ENCODE measurements around the gene DIP2C.

Gene DIP2C

DNA sequence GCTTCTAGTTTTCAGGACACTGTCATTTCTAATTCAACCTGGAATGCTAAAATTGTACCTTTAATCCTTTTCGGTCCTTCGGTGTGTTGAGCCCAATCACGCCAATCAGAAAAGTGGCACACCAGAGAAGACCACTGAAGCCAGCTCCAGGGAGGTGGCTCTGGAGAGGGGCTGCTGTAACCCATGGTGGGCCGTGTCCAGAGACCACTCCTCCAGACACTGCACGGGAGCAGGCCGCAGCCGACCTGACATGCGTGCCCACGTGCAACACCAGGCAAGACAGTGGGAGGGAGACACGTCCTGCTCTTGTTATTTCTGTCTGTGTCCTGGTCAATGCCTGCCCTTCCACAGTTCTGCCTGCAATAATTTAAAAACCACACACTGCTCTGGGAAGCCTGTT, 308.1 kb downstream of the DIP2C start:
- TF ChIP-seq, protein P1, sequence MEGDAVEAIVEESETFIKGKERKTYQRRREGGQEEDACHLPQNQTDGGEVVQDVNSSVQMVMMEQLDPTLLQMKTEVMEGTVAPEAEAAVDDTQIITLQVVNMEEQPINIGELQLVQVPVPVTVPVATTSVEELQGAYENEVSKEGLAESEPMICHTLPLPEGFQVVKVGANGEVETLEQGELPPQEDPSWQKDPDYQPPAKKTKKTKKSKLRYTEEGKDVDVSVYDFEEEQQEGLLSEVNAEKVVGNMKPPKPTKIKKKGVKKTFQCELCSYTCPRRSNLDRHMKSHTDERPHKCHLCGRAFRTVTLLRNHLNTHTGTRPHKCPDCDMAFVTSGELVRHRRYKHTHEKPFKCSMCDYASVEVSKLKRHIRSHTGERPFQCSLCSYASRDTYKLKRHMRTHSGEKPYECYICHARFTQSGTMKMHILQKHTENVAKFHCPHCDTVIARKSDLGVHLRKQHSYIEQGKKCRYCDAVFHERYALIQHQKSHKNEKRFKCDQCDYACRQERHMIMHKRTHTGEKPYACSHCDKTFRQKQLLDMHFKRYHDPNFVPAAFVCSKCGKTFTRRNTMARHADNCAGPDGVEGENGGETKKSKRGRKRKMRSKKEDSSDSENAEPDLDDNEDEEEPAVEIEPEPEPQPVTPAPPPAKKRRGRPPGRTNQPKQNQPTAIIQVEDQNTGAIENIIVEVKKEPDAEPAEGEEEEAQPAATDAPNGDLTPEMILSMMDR (IDR thresholded peaks at IDR 0.05): no peak

GRCh38 chr10:380313-380940, 309.0 kb downstream of the DIP2C start:
- TF ChIP-seq, protein P1 (IDR thresholded peaks at IDR 0.05): no peak

DNA sequence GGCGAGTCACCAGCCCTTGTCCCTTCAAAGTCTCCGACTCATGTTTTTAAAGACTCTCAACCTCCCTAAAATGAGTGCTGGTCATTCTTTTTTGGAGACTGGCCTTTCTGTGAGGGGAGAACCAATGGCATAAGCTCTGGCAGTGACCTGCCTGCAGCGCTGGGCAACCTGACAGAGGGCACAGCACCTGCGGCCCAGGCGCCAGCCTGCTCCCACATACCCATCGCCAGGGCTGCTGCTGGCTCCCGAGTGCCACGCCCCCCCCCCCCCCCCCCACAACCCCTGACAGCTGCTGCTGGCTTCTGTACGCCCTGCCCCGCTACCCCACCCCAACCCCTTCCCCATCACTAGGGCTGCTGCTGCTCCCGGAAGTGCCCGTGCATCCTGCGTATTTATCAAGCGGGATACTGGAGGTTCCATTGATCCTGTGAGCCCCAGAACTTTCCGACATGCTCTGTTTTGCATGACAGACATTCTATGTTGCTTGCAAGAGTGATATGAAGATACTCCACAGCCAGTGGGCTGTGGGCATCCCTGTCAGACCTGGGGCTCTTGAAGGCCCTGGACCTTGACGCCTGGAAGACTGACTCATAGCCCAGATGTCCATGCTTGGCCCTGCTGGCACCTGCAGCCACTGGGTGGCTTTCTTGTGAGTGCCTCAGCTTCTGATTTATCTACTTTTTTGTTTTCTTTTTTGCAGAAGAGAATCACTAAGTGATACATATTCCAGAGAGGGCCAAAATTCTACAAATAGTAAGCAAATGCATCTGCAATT, 310.4 kb downstream of the DIP2C start:
- TF ChIP-seq, protein P1 (IDR thresholded peaks at IDR 0.05): no peak

- TF ChIP-seq, protein P1 (IDR thresholded peaks at IDR 0.05): no peak
Observed at GRCh38 chr10:378230-378929, 311.1 kb downstream of the DIP2C start.

DNA sequence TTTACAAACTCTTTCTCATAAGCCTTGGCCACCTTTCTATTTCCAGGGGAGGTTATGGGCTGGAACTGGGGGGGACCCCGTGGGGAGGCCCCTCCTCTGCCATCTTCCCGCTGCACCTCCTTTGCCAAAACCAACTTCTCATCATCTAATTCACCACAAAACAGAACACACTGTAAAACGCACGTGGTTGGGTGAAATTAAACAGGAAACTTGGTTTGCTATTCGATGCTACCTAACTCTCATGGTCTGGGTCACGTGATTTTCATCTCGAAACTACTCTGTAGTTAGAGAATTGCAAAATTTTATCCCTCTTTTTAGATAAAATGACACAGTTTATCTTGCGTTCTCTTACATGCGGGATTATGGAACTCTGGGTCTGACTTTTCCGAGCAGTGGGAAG, 312.2 kb downstream of the DIP2C start:
- TF ChIP-seq, protein P1 (IDR thresholded peaks at IDR 0.05): no peak

DNA sequence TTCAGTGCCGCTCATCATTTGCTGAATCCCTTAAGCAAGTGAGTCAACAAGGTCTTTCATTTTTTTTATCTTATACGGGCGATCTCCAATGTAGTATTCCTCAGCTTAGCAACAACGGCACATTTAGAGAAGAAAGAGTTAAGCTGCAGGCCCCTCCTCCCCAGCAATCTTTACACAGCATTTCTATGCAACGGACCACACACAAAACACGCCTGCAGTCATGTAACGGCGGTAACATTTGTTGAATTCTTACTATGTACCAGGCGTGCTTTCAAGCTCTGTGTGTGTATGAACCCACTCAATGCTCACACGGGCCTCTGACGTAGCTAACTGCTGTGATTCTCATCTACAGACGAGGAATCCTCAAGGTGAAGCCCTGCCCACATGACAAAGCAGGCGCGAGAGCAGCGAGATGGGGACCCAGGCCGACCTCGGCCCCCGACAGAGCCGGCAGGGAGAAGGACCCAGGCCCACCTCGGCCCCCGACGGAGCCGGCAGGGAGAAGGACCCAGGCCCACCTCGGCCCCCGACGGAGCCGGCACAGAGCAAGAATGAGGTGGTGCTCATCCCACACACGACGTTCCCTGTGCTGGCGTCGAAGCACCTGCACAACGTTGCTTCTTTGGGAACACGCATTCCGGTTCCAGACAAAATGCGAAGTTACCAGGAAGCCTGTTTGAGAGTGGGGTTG, 313.5 kb downstream of the DIP2C start:
- TF ChIP-seq, protein P1 (IDR thresholded peaks at IDR 0.05): no peak

GRCh38 chr10:374354-374753, 315.1 kb downstream of the DIP2C start:
- TF ChIP-seq, protein P1 (IDR thresholded peaks at IDR 0.05): no peak

Measured in LNCAP (cell line).